B cell (primary cell): ENCODE measurements around the gene THSD7B. TPM values are rescaled to one million over a fixed set of nuclear protein-coding genes. Genes with fewer than 3 reads are reported as not detected.

Experiments used
- ATAC-seq: fragments of 200-7000 bp; cut with Tn5 transposase; one replicate; pipeline ENCODE4 v1.10.0; 2021; ENCODE audit warnings: low read depth, mild to moderate bottlenecking, moderate number of reproducible peaks, moderate library complexity
- CTCF ChIA-PET: fragments of 350-600 bp; sonication (Branson Sonifier 250); formaldehyde crosslinking; loops from one replicate; lab custom pipeline; 2021; ENCODE audit warnings: antibody characterized with exemption, inconsistent platforms; lab: Charles Lee
- POLR2A ChIA-PET: fragments of 350-600 bp; sonication (Branson Sonifier 250); formaldehyde crosslinking; loops from one replicate; lab custom pipeline; 2021; ENCODE audit warnings: antibody characterized with exemption; lab: Charles Lee
- DNase-seq: peaks from one replicate; pipeline ENCODE4 v3.0.0; 2013
- H2AFZ ChIP-seq: 2 replicates; pipeline ENCODE4 v1.6.1; 2012; ENCODE audit warnings: mild to moderate bottlenecking, low read depth, low read length; ENCODE audit not compliant: insufficient read depth, poor library complexity, severe bottlenecking
- H3K27ac ChIP-seq, 2 donors: 1 replicate in 1 of 2; 2 replicates in 1 of 2; pipeline ENCODE4 v1.5.1; 2012 to 2013; ENCODE audit warnings: low read length in 2 of 2, mild to moderate bottlenecking in 2 of 2, moderate library complexity in 1 of 2
- H3K27me3 ChIP-seq, 4 experiments: fragments of 200-600 bp in 1 of 4; sonication (generic) in 1 of 4; replicated peaks in 1 of 4; 1 replicate in 2 of 4; 2 replicates in 2 of 4; pipeline versions ENCODE4 v1.6.1 to v1.7.0; 2013 to 2016; ENCODE audit warnings: low read length in 3 of 4, mild to moderate bottlenecking in 2 of 4, mixed read lengths in 1 of 4, moderate library complexity in 1 of 4; ENCODE audit not compliant: insufficient read depth in 4 of 4, control insufficient read depth in 3 of 4; ENCODE audit errors: control extremely low read depth in 1 of 4
- H3K36me3 ChIP-seq, 2 experiments: replicated peaks in 1 of 2; 1 replicate in 1 of 2; 2 replicates in 1 of 2; pipeline versions ENCODE4 v1.6.1 to v1.7.1; 2013; ENCODE audit warnings: low read length in 1 of 2; ENCODE audit not compliant: insufficient read depth in 2 of 2, control insufficient read depth in 1 of 2; ENCODE audit errors: control extremely low read depth in 1 of 2, extremely low read depth in 1 of 2
- H3K4me1 ChIP-seq, 2 donors: fragments of 200-600 bp in 1 of 2; sonication (generic) in 1 of 2; 1 replicate in 1 of 2; 2 replicates in 1 of 2; pipeline versions ENCODE4 v1.5.1 to v1.6.1; 2013 to 2017; ENCODE audit warnings: low read length in 2 of 2; ENCODE audit not compliant: control insufficient read depth in 2 of 2, insufficient read depth in 2 of 2
- H3K4me2 ChIP-seq: replicated peaks from 2 replicates; pipeline ENCODE3; 2012; ENCODE audit warnings: mild to moderate bottlenecking, low read depth, low read length; ENCODE audit not compliant: poor library complexity, severe bottlenecking
- H3K4me3 ChIP-seq, 5 experiments: fragments of 200-600 bp in 1 of 5; sonication (generic) in 1 of 5; 1 replicate in 3 of 5; 2 replicates in 2 of 5; pipeline versions ENCODE4 v1.5.1 to v1.7.0; 2011 to 2016; ENCODE audit warnings: low read length in 4 of 5, mild to moderate bottlenecking in 4 of 5, low read depth in 2 of 5, control low read depth in 1 of 5, moderate library complexity in 1 of 5; ENCODE audit not compliant: insufficient read depth in 1 of 5; ENCODE audit errors: control extremely low read depth in 1 of 5, extremely low read depth in 1 of 5
- H3K79me2 ChIP-seq: fragments of 200-600 bp; sonication (generic); one replicate; pipeline ENCODE4 v1.6.0; 2016; ENCODE audit warnings: low read length; ENCODE audit not compliant: control insufficient read depth, insufficient read depth
- H3K9ac ChIP-seq: fragments of 200-600 bp; sonication (generic); 2 replicates; pipeline ENCODE4 v1.6.1; 2017; ENCODE audit warnings: mild to moderate bottlenecking, low read length, moderate library complexity
- H3K9me3 ChIP-seq, 3 donors: one replicate each; pipeline versions ENCODE4 v1.6.1 to v1.7.1; 2013; ENCODE audit warnings: low read length in 2 of 3; ENCODE audit not compliant: control insufficient read depth in 2 of 3, insufficient read depth in 1 of 3; ENCODE audit errors: control extremely low read depth in 1 of 3
- H4K20me1 ChIP-seq: 2 replicates; pipeline ENCODE4 v1.6.0; 2012; ENCODE audit warnings: mild to moderate bottlenecking, low read length; ENCODE audit not compliant: insufficient read depth, control insufficient read depth, poor library complexity, severe bottlenecking
- H3K27ac Mint-ChIP-seq: one replicate; pipeline ENCODE4 v1.8.0; 2021; ENCODE audit warnings: mixed read lengths
- H3K27me3 Mint-ChIP-seq: one replicate; pipeline ENCODE4 v1.8.0; 2021; ENCODE audit warnings: mixed read lengths
- H3K4me1 Mint-ChIP-seq: one replicate; pipeline ENCODE4 v1.8.0; 2021; ENCODE audit warnings: mixed read lengths
- H3K4me3 Mint-ChIP-seq: one replicate; pipeline ENCODE4 v1.8.0; 2021; ENCODE audit warnings: mixed read lengths
- H3K9me3 Mint-ChIP-seq: one replicate; pipeline ENCODE4 v1.8.0; 2022; ENCODE audit warnings: mixed read lengths; ENCODE audit not compliant: insufficient read depth
- EZH2 ChIP-seq: IDR thresholded peaks from 2 replicates; pipeline ENCODE4 v1.6.1; 2012; ENCODE audit warnings: borderline replicate concordance, low read depth, mild to moderate bottlenecking, moderate library complexity, low read length; ENCODE audit not compliant: insufficient read depth, poor library complexity, severe bottlenecking
- WGBS: methylation state at CpG from one replicate; pipeline ENCODE4 v1.1.5; 2013; ENCODE audit warnings: missing lambda C conversion rate; ENCODE audit not compliant: insufficient coverage; 5-methylcytosine and 5-hydroxymethylcytosine counted together
- intact Hi-C: fragments of 100-400 bp; cut with micrococcal nuclease; formaldehyde crosslinking; loops from one replicate; pipeline ENCODE4 v1.10.0; 2022
- polyA plus RNA-seq: library from polyadenylated mRNA; depleted of rRNA; stranded (reverse); fragments of >200 nt; gene quantifications from 2 replicates; pipeline ENCODE4 v1.2.3, GENCODE V29; 2012
- total RNA-seq, 2 donors: library from RNA; stranded (reverse); fragments of 120-200 nt in 1 of 2; gene quantifications; 1 replicate in 1 of 2; 2 replicates in 1 of 2; pipeline versions ENCODE4 v1.2.3 to v1.2.4, GENCODE V29; 2013 to 2022
- TF ChIP-seq, protein P1 (sequence below): fragments of 200-600 bp; IDR thresholded peaks from one replicate; pipeline ENCODE4 v1.8.0; 2022; ENCODE audit warnings: antibody characterized with exemption, mild to moderate bottlenecking

THSD7B gene
- total and polyA plus RNA-seq, 2 donors (not counting 1 experiment from before 2014, with no cell fraction given), result 0.76 TPM; not detected in 1

DNA sequence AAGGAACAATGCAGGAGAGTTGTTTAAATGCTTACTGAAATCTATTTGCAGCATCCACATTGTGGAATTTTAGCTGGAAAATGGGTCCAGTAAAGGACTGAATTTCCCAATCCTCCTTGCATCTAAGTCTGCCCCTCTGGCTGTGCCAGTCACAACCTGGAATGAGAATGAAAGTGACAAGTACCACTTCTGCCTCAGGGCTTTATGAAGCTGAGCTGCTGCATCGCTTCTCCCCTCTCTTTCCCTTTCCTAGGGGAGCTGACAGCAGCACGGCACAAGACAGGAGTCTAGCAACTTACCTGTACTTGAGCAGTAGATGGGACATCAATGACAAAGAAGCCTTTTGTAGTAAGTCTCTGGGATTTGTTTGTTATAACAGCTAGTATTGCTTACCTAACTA lies 27.3 kb upstream of the THSD7B start:
- no peaks in the 10 kb centered on the region for H4K20me1 ChIP-seq
- Mint-ChIP-seq H3K4me1 (no peaks in the 10 kb centered on the region), H3K27me3 (peaks cover 15% of the 10 kb centered on the region), H3K9me3 (no peaks in the 10 kb centered on the region), H3K27ac (no peak overlapping the region), H3K4me3 (no peak overlapping the region)
- H3K9me3 ChIP-seq, result no peaks in the 10 kb centered on the region
- H3K4me3 ChIP-seq, result no peak overlapping the region
- H3K4me2 ChIP-seq, result no peak overlapping the region
- H3K27me3 ChIP-seq, result peaks cover 0 to 6% (median 0%) of the 10 kb centered on the region in 4 experiments
- H3K4me1 ChIP-seq, result no peaks in the 10 kb centered on the region
- H3K36me3 ChIP-seq, result no peaks in the 10 kb centered on the region
- no CpG with 5 or more reads among the region's 2 CpGs for WGBS
- ChIA-PET CTCF (interaction anchor here (1.7 kb wide), 1 partner anchor 824 kb away, joined by 9 read pairs; no protein-coding TSS in a partner anchor), POLR2A (no interaction called here)
- no peak for ATAC-seq
- intact Hi-C loops, result no loop called here
- H3K79me2 ChIP-seq, result no peaks in the 10 kb centered on the region
- TF ChIP-seq, protein P1, sequence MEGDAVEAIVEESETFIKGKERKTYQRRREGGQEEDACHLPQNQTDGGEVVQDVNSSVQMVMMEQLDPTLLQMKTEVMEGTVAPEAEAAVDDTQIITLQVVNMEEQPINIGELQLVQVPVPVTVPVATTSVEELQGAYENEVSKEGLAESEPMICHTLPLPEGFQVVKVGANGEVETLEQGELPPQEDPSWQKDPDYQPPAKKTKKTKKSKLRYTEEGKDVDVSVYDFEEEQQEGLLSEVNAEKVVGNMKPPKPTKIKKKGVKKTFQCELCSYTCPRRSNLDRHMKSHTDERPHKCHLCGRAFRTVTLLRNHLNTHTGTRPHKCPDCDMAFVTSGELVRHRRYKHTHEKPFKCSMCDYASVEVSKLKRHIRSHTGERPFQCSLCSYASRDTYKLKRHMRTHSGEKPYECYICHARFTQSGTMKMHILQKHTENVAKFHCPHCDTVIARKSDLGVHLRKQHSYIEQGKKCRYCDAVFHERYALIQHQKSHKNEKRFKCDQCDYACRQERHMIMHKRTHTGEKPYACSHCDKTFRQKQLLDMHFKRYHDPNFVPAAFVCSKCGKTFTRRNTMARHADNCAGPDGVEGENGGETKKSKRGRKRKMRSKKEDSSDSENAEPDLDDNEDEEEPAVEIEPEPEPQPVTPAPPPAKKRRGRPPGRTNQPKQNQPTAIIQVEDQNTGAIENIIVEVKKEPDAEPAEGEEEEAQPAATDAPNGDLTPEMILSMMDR, result no peak
- no peak for TF ChIP-seq EZH2
- no peak overlapping the region for H3K27ac ChIP-seq
- no peak overlapping the region for H3K9ac ChIP-seq
- H2AFZ ChIP-seq, result no peak overlapping the region
- DNase-seq, result no peak

DNA sequence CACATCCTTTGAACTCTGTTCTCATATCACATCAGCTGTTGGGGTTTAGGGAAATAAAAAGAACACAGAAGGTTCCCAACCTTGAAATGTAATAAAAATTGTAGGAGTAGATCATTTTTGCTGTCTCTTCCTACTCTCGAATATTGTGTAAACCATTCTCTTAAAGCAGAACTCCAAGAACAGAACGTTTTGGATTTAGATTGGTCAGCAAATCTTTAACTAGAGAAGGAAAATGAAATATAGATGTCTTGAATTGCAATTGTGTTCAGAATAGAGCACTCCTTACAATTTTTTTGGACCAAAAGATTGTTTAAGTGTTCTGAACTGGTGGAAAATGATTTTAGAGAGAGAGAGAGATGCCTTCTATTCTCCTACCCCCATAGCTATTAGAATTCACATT lies 23.9 kb upstream of the THSD7B start:
- WGBS, result no CpG with 5 or more reads among the region's 2 CpGs
- CTCF ChIA-PET, result no interaction called here
- H3K4me1 ChIP-seq, result no peaks in the 10 kb centered on the region
- H3K4me2 ChIP-seq, result no peak overlapping the region
- TF ChIP-seq, protein P1, result no peak
- no peak for TF ChIP-seq EZH2
- no peaks in the 10 kb centered on the region for H3K9me3 ChIP-seq
- H3K27me3 ChIP-seq, result peaks cover 0 to 6% (median 0%) of the 10 kb centered on the region in 4 experiments
- no peak overlapping the region for H3K9ac ChIP-seq
- POLR2A ChIA-PET, result no interaction called here
- Mint-ChIP-seq H3K27me3 (peaks cover 24% of the 10 kb centered on the region), H3K4me3 (no peak overlapping the region), H3K4me1 (no peaks in the 10 kb centered on the region), H3K27ac (no peak overlapping the region), H3K9me3 (no peaks in the 10 kb centered on the region)
- no peak overlapping the region for H3K4me3 ChIP-seq
- H3K27ac ChIP-seq, result no peak overlapping the region
- intact Hi-C loops, result no loop called here
- H4K20me1 ChIP-seq, result no peaks in the 10 kb centered on the region
- H2AFZ ChIP-seq, result no peak overlapping the region
- ATAC-seq (no peak), DNase-seq (no peak)
- no peaks in the 10 kb centered on the region for H3K36me3 ChIP-seq
- no peaks in the 10 kb centered on the region for H3K79me2 ChIP-seq
